IPS DF 4.7 (cell line): ENCODE measurements around the gene EXOC3L2.

ENCODE experiments used
- DNase-seq: peaks from one replicate; pipeline ENCODE4 v3.0.0-alpha.2; 2013; ENCODE audit warnings: low spot score; ENCODE audit errors: extremely low read depth

EXOC3L2 gene

DNA sequence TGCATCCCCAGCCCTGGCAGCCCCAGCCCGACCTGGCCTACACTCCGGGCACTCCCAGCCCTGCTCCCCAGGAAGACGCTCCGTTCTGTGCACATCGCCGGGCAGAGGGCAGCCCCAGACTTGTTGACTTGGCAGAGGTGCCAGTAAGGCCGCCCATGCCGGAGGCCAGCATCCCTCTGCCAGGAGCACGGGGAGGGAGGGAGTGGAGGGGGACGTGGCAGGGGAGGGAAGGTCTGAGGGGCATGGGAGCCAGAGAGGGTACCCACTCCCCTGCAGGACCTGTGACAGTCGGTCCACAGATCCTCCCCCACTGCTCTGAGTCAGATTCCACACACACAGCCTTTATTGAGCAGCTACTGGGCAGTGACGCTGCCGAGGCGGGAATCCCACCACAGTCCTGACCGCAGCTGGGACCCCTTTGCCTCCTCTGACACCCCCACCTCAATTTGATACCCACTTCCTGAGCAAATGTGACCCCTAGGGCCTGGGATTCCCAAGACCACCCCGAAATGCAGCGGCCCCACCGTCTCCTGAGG lies 82.5 kb downstream of the EXOC3L2 start:
- no peak for DNase-seq
